NCI-H446 treated with DMSO at 0.1 percent for 48 hours (cell line): ENCODE results near the gene LEKR1.

Source experiments
- DNase-seq: peaks from one replicate; lab custom pipeline; 2025; lab: John Stamatoyannopoulos, UW

LEKR1 gene

DNA sequence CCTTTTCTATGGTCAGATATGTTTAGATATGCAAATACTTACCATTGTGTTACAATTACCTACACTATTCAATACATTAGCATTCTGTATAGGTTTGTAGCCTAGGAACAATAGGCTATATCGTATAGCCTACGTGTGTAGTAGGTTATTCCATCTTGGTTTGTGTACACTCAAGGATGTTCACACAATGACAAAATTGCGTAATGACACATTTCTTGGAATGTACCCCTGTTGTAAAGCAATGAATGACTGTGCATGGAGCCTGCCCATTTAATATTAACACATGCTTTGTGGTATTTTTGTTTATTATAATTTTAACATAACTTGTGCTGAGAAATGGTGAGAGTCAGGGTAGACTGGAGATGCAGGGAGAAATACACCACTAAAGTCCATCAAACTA, 154.9 kb downstream of the LEKR1 start:
- DNase-seq = no peak

- no peak for DNase-seq
Measured at GRCh38 chr3:156983559-156983958, 157.4 kb downstream of the LEKR1 start.

GRCh38 chr3:156985711-156986110, 159.6 kb downstream of the LEKR1 start:
- no peak for DNase-seq

GRCh38 chr3:156987946-156988345, 161.8 kb downstream of the LEKR1 start:
- no peak for DNase-seq

GRCh38 chr3:156997351-156997750, 171.2 kb downstream of the LEKR1 start:
- no peak for DNase-seq

DNA sequence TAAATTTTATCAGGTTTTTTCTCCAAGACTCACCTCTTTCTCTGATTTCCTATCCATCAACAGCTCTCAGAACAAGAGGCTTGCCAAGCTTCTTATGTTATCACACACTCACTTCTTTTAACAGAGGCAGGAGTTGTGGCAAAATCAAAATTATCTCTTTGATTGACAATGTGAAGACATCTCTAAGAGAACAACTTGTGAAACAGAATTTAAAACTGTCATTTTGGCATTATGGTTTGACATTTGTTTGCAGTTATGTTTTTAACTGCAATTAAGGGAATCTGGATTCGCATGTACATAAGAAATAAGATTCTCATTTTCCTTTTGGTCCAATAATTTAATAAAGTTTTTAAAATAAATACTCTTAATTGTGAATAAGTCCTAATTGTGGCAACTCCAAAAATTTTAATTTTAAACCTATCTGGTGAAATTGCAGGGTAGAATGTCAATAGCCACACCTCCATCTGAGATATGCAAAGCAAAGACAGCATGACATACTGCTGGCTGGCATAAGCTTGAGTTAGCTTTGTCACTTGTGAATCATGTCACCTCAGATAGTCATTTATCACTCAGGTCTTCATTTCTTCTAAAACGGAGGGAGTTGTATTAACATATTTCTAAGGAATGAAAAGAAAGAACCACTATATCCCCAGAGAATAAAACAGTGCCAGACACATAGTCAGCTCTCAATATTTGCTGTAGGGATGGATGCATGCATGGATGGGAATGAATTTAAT, 175.2 kb downstream of the LEKR1 start:
- DNase-seq = no peak

DNA sequence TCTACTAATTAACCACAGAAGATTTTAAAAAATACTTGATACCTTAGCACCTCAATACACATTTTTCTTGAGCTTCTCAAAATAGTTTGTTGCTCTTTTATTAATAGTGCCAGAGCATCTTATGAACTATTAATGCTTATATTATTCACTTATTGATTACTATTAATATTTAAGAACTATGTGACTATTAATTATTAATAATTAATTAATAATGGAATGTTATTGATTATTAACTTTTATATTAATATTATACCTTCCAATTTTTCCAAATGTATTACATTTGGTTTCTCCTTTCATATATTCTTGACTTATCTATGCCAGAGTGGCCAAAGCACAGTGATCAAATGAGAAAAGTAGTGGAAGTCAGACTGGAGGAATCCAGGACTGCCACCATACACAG, 195.5 kb downstream of the LEKR1 start:
- no peak for DNase-seq

GRCh38 chr3:157023226-157023625, 197.1 kb downstream of the LEKR1 start:
- DNase-seq = no peak

DNA sequence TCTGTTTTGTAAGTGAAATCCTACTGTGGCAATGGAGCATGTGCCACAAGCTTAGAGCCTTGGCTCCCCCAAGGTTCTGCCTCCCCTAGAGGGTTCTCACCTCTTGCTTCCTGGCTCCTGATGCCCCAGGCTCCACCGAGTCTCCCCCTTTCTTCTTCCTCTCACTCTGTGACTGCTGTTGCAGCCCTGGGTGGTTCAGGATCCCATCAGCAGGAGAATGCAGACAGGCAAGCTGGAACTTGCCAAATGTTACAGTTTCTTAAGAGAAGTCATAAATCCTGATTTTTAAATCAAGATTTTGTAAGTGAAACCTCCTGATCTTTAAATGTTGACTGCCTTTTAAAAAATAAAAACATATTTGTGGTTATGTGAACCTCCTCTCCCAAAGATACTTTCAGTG, 199.9 kb downstream of the LEKR1 start:
- DNase-seq = no peak

GRCh38 chr3:157027861-157028745, 201.9 kb downstream of the LEKR1 start:
- DNase-seq = no peak

DNA sequence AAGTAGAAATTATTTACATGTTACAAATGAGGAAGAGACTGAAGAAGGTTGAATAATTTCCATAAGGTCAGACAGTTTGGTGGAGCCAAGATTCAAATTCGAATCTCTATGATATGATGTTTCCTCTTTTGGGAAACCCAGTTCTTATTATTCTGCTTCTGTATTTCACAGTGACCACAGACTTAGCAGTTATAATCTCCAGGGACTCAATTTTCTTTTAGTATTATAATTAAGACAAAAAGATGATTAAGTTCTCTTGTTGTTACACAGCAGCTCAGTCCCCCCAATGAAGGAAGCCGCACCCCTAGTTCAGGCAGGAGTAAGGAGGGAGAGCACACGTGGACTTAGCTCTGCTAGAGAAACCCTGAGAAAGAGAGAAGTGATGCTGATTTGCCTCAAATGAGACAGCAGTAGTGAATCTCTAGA, 203.2 kb downstream of the LEKR1 start:
- DNase-seq = no peak

DNA sequence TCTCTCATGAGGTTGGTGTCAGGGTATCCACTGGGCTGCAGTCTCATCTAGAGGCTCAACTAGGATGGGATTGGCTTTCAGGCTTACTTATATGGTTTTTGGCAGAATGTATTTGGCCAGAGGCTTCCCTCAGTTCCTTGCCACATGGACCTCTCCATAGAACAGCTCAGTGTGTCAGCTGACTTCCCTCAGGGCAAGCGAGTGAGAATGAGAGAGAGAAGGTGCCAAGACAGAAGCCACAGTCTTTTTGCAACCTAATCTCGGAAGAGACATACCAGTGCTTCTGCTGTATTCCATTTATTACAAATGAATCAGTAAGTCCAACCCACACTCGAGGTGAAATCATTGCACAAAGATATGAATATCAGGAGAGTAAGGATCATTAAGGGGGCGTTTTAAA, 204.6 kb downstream of the LEKR1 start:
- no peak for DNase-seq

- no peak for DNase-seq
Measured at GRCh38 chr3:157033001-157033400, 206.8 kb downstream of the LEKR1 start.

DNA sequence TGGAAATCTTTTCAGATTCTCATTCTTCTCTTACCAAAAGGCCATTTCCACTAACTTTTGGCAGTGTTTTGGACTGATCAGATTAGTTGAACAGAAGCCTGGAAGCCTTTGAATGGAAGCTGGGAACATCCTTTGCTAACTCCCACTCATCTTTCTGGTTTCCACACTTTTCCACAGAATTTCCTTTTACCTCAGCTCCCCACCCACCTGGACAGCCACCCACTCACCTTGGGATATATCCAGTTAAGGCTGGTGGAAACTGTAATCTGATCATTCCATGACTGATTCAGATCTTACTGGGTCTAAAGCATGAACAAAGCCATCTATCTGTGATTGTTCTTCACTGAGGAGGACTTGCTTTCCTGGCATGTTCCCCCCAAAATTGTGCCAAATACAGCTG, 214.3 kb downstream of the LEKR1 start:
- no peak for DNase-seq

GRCh38 chr3:157042226-157042625, 216.1 kb downstream of the LEKR1 start:
- DNase-seq = no peak

DNA sequence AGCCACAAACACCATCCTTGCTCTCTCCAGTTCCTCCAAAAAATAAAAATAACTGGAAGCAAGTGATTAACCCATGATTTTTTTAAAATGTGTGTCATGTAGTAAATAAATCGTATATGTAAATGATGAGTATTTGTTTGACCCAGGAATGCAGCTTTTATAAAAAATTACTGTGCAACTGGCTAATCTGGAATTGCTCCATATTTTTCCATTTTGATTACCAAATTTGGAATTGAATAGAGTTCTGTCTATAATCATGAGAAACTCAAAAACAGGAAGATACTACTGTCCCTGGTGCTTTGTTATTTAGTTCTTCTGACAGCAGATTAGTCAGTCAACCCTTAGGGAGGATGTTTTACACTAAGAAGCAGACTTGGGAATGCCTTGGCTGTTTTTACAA, 217.6 kb downstream of the LEKR1 start:
- no peak for DNase-seq

- no peak for DNase-seq
Measured at GRCh38 chr3:157045238-157045850, 219.2 kb downstream of the LEKR1 start.

GRCh38 chr3:157046520-157046919, 220.4 kb downstream of the LEKR1 start:
- no peak for DNase-seq

DNA sequence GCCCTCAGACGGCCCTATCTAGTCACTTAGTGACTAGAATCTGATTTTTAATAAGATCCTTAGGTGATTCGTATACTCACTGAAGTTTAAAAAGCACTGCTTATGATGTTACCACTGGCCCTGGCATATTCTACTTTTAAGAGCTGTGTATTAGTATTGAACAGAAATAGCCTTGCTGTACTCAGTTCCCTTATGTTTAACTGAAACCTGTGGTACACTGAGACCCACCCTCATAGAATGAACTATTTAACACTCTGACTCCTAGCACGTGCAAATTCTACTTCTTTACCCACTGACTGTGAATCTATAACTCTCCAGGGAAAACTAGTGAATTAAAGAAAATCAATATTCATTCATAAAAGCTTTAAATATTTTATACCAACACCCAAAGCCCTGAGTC, 224.9 kb downstream of the LEKR1 start:
- no peak for DNase-seq

- no peak for DNase-seq
Measured at GRCh38 chr3:157051591-157051990, 225.4 kb downstream of the LEKR1 start.

DNA sequence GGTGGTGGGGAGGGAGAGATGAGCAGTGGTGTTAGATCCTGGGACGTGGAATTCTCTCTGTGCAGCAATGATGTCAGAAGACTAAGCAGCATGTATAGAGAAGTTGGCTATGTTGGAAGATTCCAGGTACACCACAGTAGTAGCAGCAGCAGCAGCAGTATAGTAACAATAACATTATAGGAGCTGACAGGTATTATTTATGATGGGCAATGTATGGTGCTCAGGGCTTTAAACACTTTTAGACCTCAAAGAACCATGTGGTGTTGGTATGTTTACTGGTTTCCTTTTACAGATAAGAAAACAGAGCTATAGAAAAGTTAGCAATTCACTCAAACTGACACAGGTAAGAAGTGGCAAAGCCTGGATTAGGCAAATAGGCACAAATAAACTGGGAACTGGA, 229.9 kb downstream of the LEKR1 start:
- no peak for DNase-seq

DNA sequence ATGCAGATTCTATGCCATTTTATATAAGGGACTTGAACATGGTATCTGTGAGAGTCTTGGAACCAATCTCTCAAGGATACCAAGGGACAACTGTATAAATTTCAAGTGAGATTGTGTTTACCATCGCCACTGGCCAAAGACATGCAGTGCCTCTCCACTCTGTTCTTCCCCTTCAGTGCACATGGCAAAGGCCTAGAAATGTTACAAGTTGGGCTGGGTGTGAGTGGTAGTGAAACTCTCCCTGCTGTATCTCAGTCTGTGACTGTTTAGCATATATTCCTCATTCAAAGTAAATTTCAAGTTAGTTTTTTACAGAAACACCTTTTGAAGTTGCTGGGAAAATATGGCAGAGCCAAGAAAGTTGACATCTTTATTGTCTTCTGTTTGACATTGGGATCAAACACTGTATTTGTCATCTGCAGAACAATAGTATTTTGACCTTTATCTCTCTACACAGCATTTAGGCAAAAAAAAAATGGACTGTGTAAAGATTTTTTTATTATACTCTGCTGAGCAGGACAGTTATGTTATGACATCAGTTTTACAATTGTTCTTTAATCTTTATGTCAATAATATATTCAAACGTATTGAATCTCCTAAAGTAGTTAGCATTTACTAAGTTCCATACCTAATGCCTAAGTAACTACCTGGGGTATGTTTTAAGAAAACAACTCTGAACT, 232.4 kb downstream of the LEKR1 start:
- DNase-seq = no peak
